DND-41 (cell line): ENCODE results near the gene ARL5C.

Experiments
- ATAC-seq: fragments of 200-7000 bp; cut with Tn5 transposase; 3 replicates; pipeline ENCODE4 v1.9.1; 2021; ENCODE audit warnings: low read depth; ENCODE audit not compliant: insufficient read depth
- DNase-seq: peaks from one replicate; pipeline ENCODE4 v3.0.0-alpha.2; 2020
- H2AFZ ChIP-seq: 2 replicates; pipeline ENCODE4 v1.6.0; 2012; ENCODE audit warnings: low read depth, low read length
- H3K27ac ChIP-seq: 2 replicates; pipeline ENCODE4 v1.5.1; 2012; ENCODE audit warnings: low read length, inconsistent platforms
- H3K27me3 ChIP-seq: fragments of 200-600 bp; sonication (generic); 2 replicates; pipeline ENCODE4 v1.6.0; 2012; ENCODE audit warnings: low read length, mild to moderate bottlenecking, inconsistent platforms; ENCODE audit not compliant: insufficient read depth, poor library complexity
- H3K36me3 ChIP-seq: 2 replicates; pipeline ENCODE4 v1.5.1; 2012; ENCODE audit warnings: low read length, inconsistent platforms; ENCODE audit not compliant: insufficient read depth
- H3K4me1 ChIP-seq: 2 replicates; pipeline ENCODE4 v1.5.1; 2012; ENCODE audit warnings: mild to moderate bottlenecking, low read length; ENCODE audit not compliant: insufficient read depth
- H3K4me2 ChIP-seq: 2 replicates; pipeline ENCODE4 v1.6.0; 2012; ENCODE audit warnings: mild to moderate bottlenecking, moderate library complexity, low read length, inconsistent platforms; ENCODE audit not compliant: insufficient read depth
- H3K4me3 ChIP-seq, 2 experiments: fragments of 200-600 bp in 1 of 2; shearing (Covaris generic) in 1 of 2; 2 replicates each; pipeline ENCODE4 v1.5.1; 2012 to 2016; ENCODE audit warnings: inconsistent platforms in 2 of 2, low read length in 2 of 2, mild to moderate bottlenecking in 2 of 2, low read depth in 1 of 2, moderate library complexity in 1 of 2
- H3K79me2 ChIP-seq: 2 replicates; pipeline ENCODE4 v1.6.0; 2012; ENCODE audit warnings: low read length, inconsistent platforms; ENCODE audit not compliant: insufficient read depth
- H3K9ac ChIP-seq: 2 replicates; pipeline ENCODE4 v1.6.0; 2012; ENCODE audit warnings: low read depth, mild to moderate bottlenecking, inconsistent platforms, low read length, moderate library complexity
- H3K9me3 ChIP-seq: 2 replicates; pipeline ENCODE4 v1.5.1; 2012; ENCODE audit warnings: low read length, moderate library complexity, mild to moderate bottlenecking, inconsistent platforms; ENCODE audit not compliant: insufficient read depth, severe bottlenecking
- H4K20me1 ChIP-seq: 2 replicates; pipeline ENCODE4 v1.6.0; 2012; ENCODE audit warnings: low read length; ENCODE audit not compliant: insufficient read depth
- CTCF ChIP-seq: IDR thresholded peaks from 2 replicates; pipeline ENCODE4 v1.5.1; 2012; ENCODE audit warnings: borderline replicate concordance, low read length, moderate library complexity, mild to moderate bottlenecking; ENCODE audit not compliant: poor library complexity, severe bottlenecking; ENCODE audit errors: extremely low read depth
- EZH2 ChIP-seq: IDR thresholded peaks from 3 replicates; pipeline ENCODE4 v1.6.1; 2012; ENCODE audit warnings: borderline replicate concordance, low read depth, mild to moderate bottlenecking, moderate library complexity, low read length, inconsistent platforms; ENCODE audit not compliant: severe bottlenecking

Gene ARL5C

GRCh38 chr17:39177256-39177655 is 11.3 kb upstream of the ARL5C start:
- Histone ChIP-seq H3K27ac (no peak overlapping the region), H3K27me3 (no peaks in the 10 kb centered on the region), H3K79me2 (no peaks in the 10 kb centered on the region), H3K36me3 (peaks cover 51% of the 10 kb centered on the region), H3K9ac (no peak overlapping the region), H3K4me3 (no peak overlapping the region), H4K20me1 (no peaks in the 10 kb centered on the region), H3K4me2 (no peak overlapping the region), H3K4me1 (peaks cover 30% of the 10 kb centered on the region), H3K9me3 (no peaks in the 10 kb centered on the region), H2AFZ (no peak overlapping the region)
- peak; percentile 20 for ATAC-seq
- no peak for TF ChIP-seq EZH2
- peak; percentile 63 for DNase-seq

- Histone ChIP-seq H3K9me3 (no peaks in the 10 kb centered on the region), H3K9ac (no peak overlapping the region), H3K4me3 (no peak overlapping the region), H3K27me3 (no peaks in the 10 kb centered on the region), H3K4me2 (no peak overlapping the region), H4K20me1 (no peaks in the 10 kb centered on the region), H3K27ac (peak overlapping the region; percentile 24; the same call in 1 of the 2 replicates), H2AFZ (no peak overlapping the region), H3K79me2 (no peaks in the 10 kb centered on the region), H3K4me1 (peaks cover 46% of the 10 kb centered on the region), H3K36me3 (peaks cover 42% of the 10 kb centered on the region)
- ATAC-seq = no peak
- TF ChIP-seq CTCF = no peak
- no peak for TF ChIP-seq EZH2
- no peak for DNase-seq
These were observed 9.7 kb upstream of the ARL5C start for GRCh38 chr17:39175695-39176093.

- Histone ChIP-seq H3K9ac (0 out of 2 replicates have a peak overlapping the region, but pooled peaks have one; percentile 50), H3K36me3 (peaks cover 42% of the 10 kb centered on the region), H3K79me2 (no peaks in the 10 kb centered on the region), H3K4me3 (no peak overlapping the region), H2AFZ (no peak overlapping the region), H4K20me1 (no peaks in the 10 kb centered on the region), H3K4me2 (no peak overlapping the region; the same call in 1 of the 2 replicates), H3K4me1 (peaks cover 52% of the 10 kb centered on the region), H3K9me3 (no peaks in the 10 kb centered on the region), H3K27ac (peak overlapping the region; percentile 97), H3K27me3 (no peaks in the 10 kb centered on the region)
- ATAC-seq (peak; percentile 67), DNase-seq (peak; percentile 86)
- TF ChIP-seq EZH2 = no peak
- TF ChIP-seq CTCF = peak; percentile 96
These were observed 9.1 kb upstream of the ARL5C start for GRCh38 chr17:39174920-39175694.

- ATAC-seq (peak; percentile 52), DNase-seq (peak; percentile 70)
- H4K20me1 ChIP-seq = no peaks in the 10 kb centered on the region
- H3K9me3 ChIP-seq = no peaks in the 10 kb centered on the region
- H3K4me1 ChIP-seq = peaks cover 64% of the 10 kb centered on the region
- H3K4me2 ChIP-seq = peak overlapping the region; percentile 55
- H3K36me3 ChIP-seq = peaks cover 35% of the 10 kb centered on the region
- H3K79me2 ChIP-seq = no peaks in the 10 kb centered on the region
- peak overlapping the region in 1 of 2 experiments; percentile 24; a peak in 2 of 4 replicates for H3K4me3 ChIP-seq
- no peaks in the 10 kb centered on the region for H3K27me3 ChIP-seq
- H3K9ac ChIP-seq = peak overlapping the region; percentile 50
- H3K27ac ChIP-seq = peak overlapping the region; percentile 97
- H2AFZ ChIP-seq = no peak overlapping the region
- TF ChIP-seq CTCF (no peak), EZH2 (no peak)
These were observed 7.7 kb upstream of the ARL5C start for GRCh38 chr17:39173526-39174274.
